HepG2 (cell line): ENCODE results near the gene TUBA4B. TPM values are rescaled to one million over a fixed set of nuclear protein-coding genes. Genes with fewer than 3 reads are reported as not detected.

Experiments used
- BRCA1 ChIP-seq: sonication (generic); formaldehyde crosslinking; IDR thresholded peaks from 2 replicates; pipeline ENCODE4 v1.4.0; 2020; ENCODE audit warnings: missing genetic modification reagents
- CHD2 ChIP-seq: IDR thresholded peaks from 2 replicates; pipeline ENCODE4 v1.6.1; 2011; ENCODE audit warnings: low read depth, low read length, improper control_type of control experiment
- ETV6 ChIP-seq: sonication (generic); formaldehyde crosslinking; conservative IDR thresholded peaks from 2 replicates; pipeline ENCODE4 v1.4.0; 2020; ENCODE audit warnings: missing genetic modification reagents
- HNF4A ChIP-seq: sonication (generic); formaldehyde crosslinking; IDR thresholded peaks from 2 replicates; pipeline ENCODE4 v1.4.0; 2020; ENCODE audit warnings: missing genetic modification reagents
- HOXA9 ChIP-seq: sonication (generic); formaldehyde crosslinking; IDR thresholded peaks from 2 replicates; pipeline ENCODE4 v1.8.1; 2022; ENCODE audit warnings: missing genetic modification reagents, mild to moderate bottlenecking, moderate library complexity, borderline replicate concordance
- HOXD1 ChIP-seq: sonication (generic); formaldehyde crosslinking; IDR thresholded peaks from 2 replicates; pipeline ENCODE4 v1.5.0; 2020; ENCODE audit warnings: missing genetic modification reagents
- KAT7 ChIP-seq: IDR thresholded peaks from 2 replicates; pipeline ENCODE4 v1.6.1; 2018; ENCODE audit warnings: borderline replicate concordance, missing compliant biosample characterization
- MED1 ChIP-seq: sonication (generic); formaldehyde crosslinking; IDR thresholded peaks from 2 replicates; pipeline ENCODE4 v1.4.0; 2020; ENCODE audit warnings: missing genetic modification reagents
- MIXL1 ChIP-seq: IDR thresholded peaks from 2 replicates; pipeline ENCODE4 v1.6.1; 2016
- NFKBIZ ChIP-seq: IDR thresholded peaks from 2 replicates; pipeline ENCODE4 v1.6.1; 2018; ENCODE audit warnings: missing genetic modification reagents, missing compliant biosample characterization
- PHF21A ChIP-seq: sonication (generic); formaldehyde crosslinking; IDR thresholded peaks from 2 replicates; pipeline ENCODE4 v1.5.0; 2020; ENCODE audit warnings: mild to moderate bottlenecking, missing genetic modification reagents
- POGK ChIP-seq: sonication (generic); formaldehyde crosslinking; conservative IDR thresholded peaks from 2 replicates; pipeline ENCODE4 v1.8.0; 2022; ENCODE audit warnings: mild to moderate bottlenecking, moderate library complexity, missing genetic modification reagents
- SMAD3 ChIP-seq: sonication (generic); formaldehyde crosslinking; IDR thresholded peaks from 2 replicates; pipeline ENCODE4 v1.4.0; 2020; ENCODE audit warnings: missing genetic modification reagents
- SNAPC2 ChIP-seq: sonication (generic); formaldehyde crosslinking; IDR thresholded peaks from 2 replicates; pipeline ENCODE4 v1.8.1; 2022; ENCODE audit warnings: mild to moderate bottlenecking, missing genetic modification reagents
- SP5 ChIP-seq: IDR thresholded peaks from 2 replicates; pipeline ENCODE4 v1.6.1; 2016; ENCODE audit warnings: low read depth, borderline replicate concordance
- TAF1 ChIP-seq: sonication (generic); formaldehyde crosslinking; IDR thresholded peaks from 2 replicates; pipeline ENCODE4 v1.4.0; 2020; ENCODE audit warnings: missing genetic modification reagents
- TFDP1 ChIP-seq: IDR thresholded peaks from 2 replicates; pipeline ENCODE4 v1.6.1; 2016; ENCODE audit warnings: missing compliant biosample characterization, missing genetic modification reagents, borderline replicate concordance
- ZKSCAN1 ChIP-seq: fragments of 150-350 bp; IDR thresholded peaks from 2 replicates; pipeline ENCODE4 v1.6.1; 2014; ENCODE audit warnings: low read length
- ZNF138 ChIP-seq: sonication (generic); formaldehyde crosslinking; IDR thresholded peaks from 2 replicates; pipeline ENCODE4 v1.5.0; 2020; ENCODE audit warnings: mild to moderate bottlenecking, low read depth, missing genetic modification reagents
- ZNF230 ChIP-seq: sonication (generic); formaldehyde crosslinking; IDR thresholded peaks from 2 replicates; pipeline ENCODE4 v1.4.0; 2020; ENCODE audit warnings: mild to moderate bottlenecking, missing genetic modification reagents
- ZNF253 ChIP-seq: sonication (generic); formaldehyde crosslinking; IDR thresholded peaks from 2 replicates; pipeline ENCODE4 v1.8.0; 2022; ENCODE audit warnings: mild to moderate bottlenecking, missing genetic modification reagents, borderline replicate concordance
- ZNF296 ChIP-seq: sonication (generic); formaldehyde crosslinking; conservative IDR thresholded peaks from 2 replicates; pipeline ENCODE4 v1.5.0; 2020; ENCODE audit warnings: mild to moderate bottlenecking, missing genetic modification reagents
- ZNF383 ChIP-seq: sonication (generic); formaldehyde crosslinking; IDR thresholded peaks from 2 replicates; pipeline ENCODE4 v1.4.0; 2020; ENCODE audit warnings: missing genetic modification reagents, mild to moderate bottlenecking, borderline replicate concordance
- ZNF468 ChIP-seq: sonication (generic); formaldehyde crosslinking; IDR thresholded peaks from 2 replicates; pipeline ENCODE4 v1.8.0; 2022; ENCODE audit warnings: mild to moderate bottlenecking, moderate library complexity, missing genetic modification reagents
- ZNF496 ChIP-seq: sonication (generic); formaldehyde crosslinking; IDR thresholded peaks from 2 replicates; pipeline ENCODE4 v1.8.1; 2023; ENCODE audit warnings: mild to moderate bottlenecking, moderate library complexity, missing genetic modification reagents; ENCODE audit not compliant: insufficient replicate concordance
- ZNF546 ChIP-seq: sonication (generic); formaldehyde crosslinking; conservative IDR thresholded peaks from 2 replicates; pipeline ENCODE4 v1.8.1; 2023; ENCODE audit warnings: mild to moderate bottlenecking, missing genetic modification reagents
- ZNF589 ChIP-seq: sonication (generic); formaldehyde crosslinking; conservative IDR thresholded peaks from 2 replicates; pipeline ENCODE4 v1.8.0; 2022; ENCODE audit warnings: mild to moderate bottlenecking, moderate library complexity, missing genetic modification reagents
- ZNF83 ChIP-seq: sonication (generic); formaldehyde crosslinking; IDR thresholded peaks from 2 replicates; pipeline ENCODE4 v1.4.0; 2020; ENCODE audit warnings: missing genetic modification reagents, mild to moderate bottlenecking, borderline replicate concordance
- polyA plus RNA-seq, 8 experiments: library from polyadenylated mRNA; depleted of rRNA in 3 of 8; stranded (reverse) in 7 of 8; unstranded in 1 of 8; fragments of >200 nt; fragmentation: Illumina TruSeq in 4 of 8; extraction: Trizol in 4 of 8; gene quantifications; 2 replicates each; pipeline versions ENCODE4 v1.2.1 to v1.2.3, GENCODE V29; 2011 to 2016; ENCODE audit warnings: low read depth in 4 of 8, missing spikeins in 1 of 8, mixed read lengths in 1 of 8; ENCODE audit not compliant: insufficient read depth in 1 of 8
- total RNA-seq, 5 experiments: library from RNA; depleted of rRNA; stranded (reverse); fragments of >200 nt; fragmentation: Illumina TruSeq; extraction: Trizol; gene quantifications; 2 replicates each; pipeline ENCODE4 v1.2.3, GENCODE V29; 2016; ENCODE audit warnings: low read depth in 1 of 5
- TF ChIP-seq, protein P1 (sequence below): sonication (generic); formaldehyde crosslinking; IDR thresholded peaks from 2 replicates; pipeline ENCODE4 v1.4.0; 2020; ENCODE audit warnings: mild to moderate bottlenecking, low read depth, missing genetic modification reagents
- TF ChIP-seq, protein P2 (sequence below): sonication (generic); formaldehyde crosslinking; IDR thresholded peaks from 2 replicates; pipeline ENCODE4 v1.5.1; 2020; ENCODE audit warnings: mild to moderate bottlenecking, moderate library complexity, missing genetic modification reagents

The TUBA4B gene
- total and polyA plus RNA-seq, 2 of the 13 experiments (the other 11 are each of a cell fraction or from before 2014, with no cell fraction given): 0.18 to 0.22 TPM

DNA sequence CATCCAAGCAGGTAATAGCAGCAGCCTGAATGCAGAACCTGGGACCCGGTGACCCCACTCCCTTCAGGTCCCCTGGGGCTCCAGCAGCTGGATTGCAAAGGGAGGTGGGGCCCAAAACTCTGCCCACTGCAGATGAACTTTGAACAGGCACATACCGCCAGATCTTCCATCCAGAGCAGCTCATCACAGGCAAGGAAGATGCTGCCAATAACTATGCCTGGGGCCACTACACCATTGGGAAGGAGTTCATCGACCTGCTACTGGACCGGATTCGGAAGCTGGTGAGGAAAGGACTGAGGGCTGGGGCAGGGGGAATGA lies 17.0 kb downstream of the TUBA4B start (continued):
- no peak for TF ChIP-seq POGK
- TF ChIP-seq SP5: peak; percentile 17; the same call in 1 of the 2 replicates
- TF ChIP-seq ZNF83 (CRISPR knock-in tag): no peak
- TF ChIP-seq SNAPC2 (CRISPR knock-in tag): no peak
- TF ChIP-seq ZNF383: peak; percentile 68; the same call in 1 of the 2 replicates
- no peak for TF ChIP-seq ZNF253 (CRISPR knock-in tag)
- TF ChIP-seq ZKSCAN1: no peak
- TF ChIP-seq TFDP1 (CRISPR knock-in tag): no peak
- 0 out of 2 replicates have a peak, but pooled peaks have one; percentile 37 for TF ChIP-seq NFKBIZ (CRISPR knock-in tag)
- no peak for TF ChIP-seq MIXL1 (CRISPR knock-in tag)
- TF ChIP-seq MED1 (CRISPR knock-in tag): no peak
- TF ChIP-seq ETV6: no peak
- 0 out of 2 replicates have a peak, but pooled peaks have one; percentile 13 for TF ChIP-seq ZNF230 (CRISPR knock-in tag)
- no peak for TF ChIP-seq CHD2
- TF ChIP-seq SMAD3 (CRISPR knock-in tag): no peak
- TF ChIP-seq ZNF496: no peak
- TF ChIP-seq, protein P1, sequence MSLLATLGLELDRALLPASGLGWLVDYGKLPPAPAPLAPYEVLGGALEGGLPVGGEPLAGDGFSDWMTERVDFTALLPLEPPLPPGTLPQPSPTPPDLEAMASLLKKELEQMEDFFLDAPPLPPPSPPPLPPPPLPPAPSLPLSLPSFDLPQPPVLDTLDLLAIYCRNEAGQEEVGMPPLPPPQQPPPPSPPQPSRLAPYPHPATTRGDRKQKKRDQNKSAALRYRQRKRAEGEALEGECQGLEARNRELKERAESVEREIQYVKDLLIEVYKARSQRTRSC (CRISPR knock-in tag): no peak
- no peak for TF ChIP-seq BRCA1 (CRISPR knock-in tag)
- TF ChIP-seq PHF21A (CRISPR knock-in tag): no peak; the same call in 1 of the 2 replicates
- TF ChIP-seq ZNF546 (CRISPR knock-in tag): no peak
- TF ChIP-seq, protein P2, sequence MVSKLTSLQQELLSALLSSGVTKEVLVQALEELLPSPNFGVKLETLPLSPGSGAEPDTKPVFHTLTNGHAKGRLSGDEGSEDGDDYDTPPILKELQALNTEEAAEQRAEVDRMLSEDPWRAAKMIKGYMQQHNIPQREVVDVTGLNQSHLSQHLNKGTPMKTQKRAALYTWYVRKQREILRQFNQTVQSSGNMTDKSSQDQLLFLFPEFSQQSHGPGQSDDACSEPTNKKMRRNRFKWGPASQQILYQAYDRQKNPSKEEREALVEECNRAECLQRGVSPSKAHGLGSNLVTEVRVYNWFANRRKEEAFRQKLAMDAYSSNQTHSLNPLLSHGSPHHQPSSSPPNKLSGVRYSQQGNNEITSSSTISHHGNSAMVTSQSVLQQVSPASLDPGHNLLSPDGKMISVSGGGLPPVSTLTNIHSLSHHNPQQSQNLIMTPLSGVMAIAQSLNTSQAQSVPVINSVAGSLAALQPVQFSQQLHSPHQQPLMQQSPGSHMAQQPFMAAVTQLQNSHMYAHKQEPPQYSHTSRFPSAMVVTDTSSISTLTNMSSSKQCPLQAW: peak; percentile 60; the same call in 1 of the 2 replicates
- TF ChIP-seq HOXA9 (CRISPR knock-in tag): no peak
- no peak for TF ChIP-seq ZNF138 (CRISPR knock-in tag)
- TF ChIP-seq ZNF296 (CRISPR knock-in tag): no peak
- no peak for TF ChIP-seq ZNF468 (CRISPR knock-in tag)
- TF ChIP-seq HNF4A (CRISPR knock-in tag): peak; percentile 79
- TF ChIP-seq KAT7 (CRISPR knock-in tag): no peak
- TF ChIP-seq TAF1 (CRISPR knock-in tag): no peak
- no peak for TF ChIP-seq HOXD1 (CRISPR knock-in tag)
- TF ChIP-seq ZNF589 (CRISPR knock-in tag): no peak
